Neuronal stem cell (in vitro differentiated cells): ENCODE data around the gene OR4D9.
"Not testable (repeated sequence)": the region's sequence is repeated elsewhere in the genome, so short reads cannot be mapped to it uniquely, and the experiment has no call there.

ENCODE experiments used
- DNase-seq: peaks from one replicate; pipeline ENCODE4 v3.0.0-alpha.2; 2013; ENCODE audit warnings: low spot score
- H2AFZ ChIP-seq: one replicate; pipeline ENCODE4 v1.6.1; 2013; ENCODE audit warnings: mild to moderate bottlenecking, low read length, inconsistent platforms
- H2AK5ac ChIP-seq: 2 replicates; pipeline ENCODE4 v1.6.1; 2013; ENCODE audit warnings: low read depth, mild to moderate bottlenecking, inconsistent platforms, low read length, moderate library complexity, mixed read lengths
- H2BK120ac ChIP-seq: 2 replicates; pipeline ENCODE4 v1.6.1; 2013; ENCODE audit warnings: low read depth, mild to moderate bottlenecking, inconsistent platforms, low read length, moderate library complexity, mixed read lengths
- H2BK12ac ChIP-seq: one replicate; pipeline ENCODE4 v1.6.1; 2013; ENCODE audit warnings: low read length, inconsistent platforms
- H2BK15ac ChIP-seq: 2 replicates; pipeline ENCODE4 v1.6.1; 2013; ENCODE audit warnings: mild to moderate bottlenecking, low read length, inconsistent platforms, mixed read lengths
- H2BK5ac ChIP-seq: one replicate; pipeline ENCODE4 v1.6.1; 2013; ENCODE audit warnings: inconsistent platforms, mild to moderate bottlenecking, low read length, moderate library complexity
- H3K14ac ChIP-seq: one replicate; pipeline ENCODE4 v1.6.1; 2013; ENCODE audit warnings: low read length, inconsistent platforms
- H3K18ac ChIP-seq: 2 replicates; pipeline ENCODE4 v1.6.1; 2013; ENCODE audit warnings: low read length, inconsistent platforms
- H3K23ac ChIP-seq: 2 replicates; pipeline ENCODE4 v1.6.1; 2013; ENCODE audit warnings: low read depth, mild to moderate bottlenecking, mixed read lengths, low read length, inconsistent platforms; ENCODE audit not compliant: poor library complexity
- H3K27ac ChIP-seq: replicated peaks from 3 replicates; pipeline ENCODE4 v1.5.1; 2013; ENCODE audit warnings: low read length, inconsistent platforms
- H3K27me3 ChIP-seq, 3 experiments: 2 replicates each; pipeline ENCODE4 v1.6.1; 2013; ENCODE audit warnings: low read length in 3 of 3, mild to moderate bottlenecking in 2 of 3, inconsistent platforms in 1 of 3, low read depth in 1 of 3, mixed read lengths in 1 of 3, moderate library complexity in 1 of 3; ENCODE audit not compliant: control insufficient read depth in 3 of 3, insufficient read depth in 3 of 3
- H3K36me3 ChIP-seq, 2 donors: replicated peaks in 1 of 2; 2 replicates each; pipeline ENCODE4 v1.6.1; 2013; ENCODE audit warnings: low read length in 2 of 2; ENCODE audit not compliant: control insufficient read depth in 2 of 2, insufficient read depth in 2 of 2
- H3K4ac ChIP-seq: 2 replicates; pipeline ENCODE4 v1.6.1; 2013; ENCODE audit warnings: inconsistent platforms, mild to moderate bottlenecking, low read length, moderate library complexity
- H3K4me1 ChIP-seq, 2 donors: 1 replicate in 1 of 2; 2 replicates in 1 of 2; pipeline ENCODE4 v1.6.1; 2013; ENCODE audit warnings: low read length in 2 of 2, low read depth in 1 of 2; ENCODE audit not compliant: control insufficient read depth in 2 of 2, insufficient read depth in 1 of 2
- H3K4me2 ChIP-seq: one replicate; pipeline ENCODE4 v1.6.1; 2013; ENCODE audit warnings: mild to moderate bottlenecking, low read length, inconsistent platforms; ENCODE audit not compliant: insufficient read depth, poor library complexity, severe bottlenecking
- H3K4me3 ChIP-seq, 2 donors: 2 replicates each; pipeline ENCODE4 v1.5.1; 2013; ENCODE audit warnings: low read length in 2 of 2, mild to moderate bottlenecking in 2 of 2, inconsistent platforms in 1 of 2, moderate library complexity in 1 of 2
- H3K79me1 ChIP-seq: one replicate; pipeline ENCODE4 v1.6.1; 2013; ENCODE audit warnings: low read depth, mild to moderate bottlenecking, inconsistent platforms, low read length, moderate library complexity
- H3K9ac ChIP-seq: one replicate; pipeline ENCODE4 v1.6.1; 2013; ENCODE audit warnings: mild to moderate bottlenecking, low read depth, low read length, inconsistent platforms; ENCODE audit not compliant: poor library complexity
- H3K9me3 ChIP-seq, 2 donors: replicated peaks in 1 of 2; 2 replicates each; pipeline versions ENCODE3 to v1.6.1; 2013; ENCODE audit warnings: low read length in 2 of 2, mild to moderate bottlenecking in 2 of 2, inconsistent platforms in 1 of 2, low read depth in 1 of 2, mixed read lengths in 1 of 2, moderate library complexity in 1 of 2; ENCODE audit not compliant: control insufficient read depth in 2 of 2, insufficient read depth in 1 of 2
- H4K8ac ChIP-seq: one replicate; pipeline ENCODE4 v1.6.1; 2013; ENCODE audit warnings: low read depth, mild to moderate bottlenecking, inconsistent platforms, low read length, moderate library complexity
- H4K91ac ChIP-seq: one replicate; pipeline ENCODE4 v1.6.1; 2013; ENCODE audit warnings: low read length, low read depth, mild to moderate bottlenecking, inconsistent platforms; ENCODE audit not compliant: poor library complexity
- WGBS, 2 donors: extraction: QIAGEN DNeasy Blood & Tissue Kit; methylation state at CpG; one replicate each; pipeline ENCODE4 v1.1.7; 2013; ENCODE audit warnings: missing lambda C conversion rate in 2 of 2, mixed read lengths in 1 of 2; ENCODE audit not compliant: insufficient read length in 2 of 2, insufficient replicate concordance in 1 of 2; ENCODE audit errors: extremely low coverage in 2 of 2; 5-methylcytosine and 5-hydroxymethylcytosine counted together

The OR4D9 gene

DNA sequence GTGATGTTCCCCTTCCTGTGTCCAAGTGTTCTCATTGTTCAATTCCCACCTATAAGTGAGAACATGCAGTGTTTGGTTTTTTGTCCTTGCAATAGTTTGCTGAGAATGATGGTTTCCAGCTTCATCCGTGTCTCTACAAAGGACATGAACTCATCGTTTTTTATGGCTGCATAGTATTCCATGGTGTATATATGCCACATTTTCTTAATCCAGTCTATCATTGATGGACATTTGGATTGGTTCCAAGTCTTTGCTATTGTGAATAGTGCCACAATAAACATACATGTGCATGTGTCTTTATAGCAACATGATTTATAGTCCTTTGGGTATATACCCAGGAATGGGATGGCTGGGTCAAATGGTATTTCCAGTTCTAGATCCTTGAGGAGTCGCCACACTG, 32.4 kb downstream of the OR4D9 start:
- not testable (repeated sequence) for H2BK5ac ChIP-seq, H3K79me1 ChIP-seq, H3K4me3 ChIP-seq, H3K18ac ChIP-seq, H3K14ac ChIP-seq, H3K4ac ChIP-seq, H3K4me1 ChIP-seq, H4K8ac ChIP-seq, H2BK12ac ChIP-seq, H2BK15ac ChIP-seq, H3K9me3 ChIP-seq, H3K4me2 ChIP-seq, DNase-seq, H2BK120ac ChIP-seq, H3K36me3 ChIP-seq, H3K27ac ChIP-seq, H3K9ac ChIP-seq, H2AK5ac ChIP-seq, H2AFZ ChIP-seq, H4K91ac ChIP-seq, H3K23ac ChIP-seq, H3K27me3 ChIP-seq
- WGBS, 2 donors, result no CpG with 5 or more reads among the region's 3 CpGs

DNA sequence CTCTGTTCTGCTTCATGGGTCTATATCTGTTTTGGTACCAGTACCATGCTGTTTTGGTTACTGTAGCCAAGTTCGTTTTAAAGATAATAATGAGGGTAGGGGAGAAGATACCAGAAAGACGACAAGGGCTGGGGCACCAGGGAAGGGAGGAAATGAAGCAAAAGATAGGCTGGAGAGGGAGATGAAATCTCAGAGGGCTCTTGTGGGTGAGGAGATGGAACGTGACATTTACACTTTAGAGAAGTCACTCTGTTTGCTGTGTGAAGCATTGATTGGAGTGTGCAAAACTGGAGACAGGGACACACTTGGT, 33.5 kb downstream of the OR4D9 start:
- Histone ChIP-seq H3K4ac (no peak overlapping the region), H4K8ac (peak overlapping the region; percentile 17), H3K14ac (no peak overlapping the region), H2BK120ac (no peak overlapping the region), H3K4me3 (no peak overlapping the region), H3K9ac (no peak overlapping the region), H2BK12ac (no peak overlapping the region), H2AFZ (no peak overlapping the region), H3K4me1 (peaks cover 4 to 5% of the 10 kb centered on the region in 2 donors), H3K18ac (peak overlapping the region; percentile 57), H2BK5ac (peak overlapping the region; percentile 82), H3K36me3 (peaks cover 0 to 2% of the 10 kb centered on the region in 2 donors), H3K27ac (no peak overlapping the region), H3K27me3 (no peaks in the 10 kb centered on the region), H2BK15ac (no peak overlapping the region), H4K91ac (no peak overlapping the region), H3K9me3 (no peaks in the 10 kb centered on the region), H3K4me2 (no peak overlapping the region), H3K79me1 (no peaks in the 10 kb centered on the region), H2AK5ac (no peak overlapping the region), H3K23ac (no peak overlapping the region)
- no peak for DNase-seq
- WGBS, 2 donors, result no CpG with 5 or more reads among the region's 3 CpGs

DNA sequence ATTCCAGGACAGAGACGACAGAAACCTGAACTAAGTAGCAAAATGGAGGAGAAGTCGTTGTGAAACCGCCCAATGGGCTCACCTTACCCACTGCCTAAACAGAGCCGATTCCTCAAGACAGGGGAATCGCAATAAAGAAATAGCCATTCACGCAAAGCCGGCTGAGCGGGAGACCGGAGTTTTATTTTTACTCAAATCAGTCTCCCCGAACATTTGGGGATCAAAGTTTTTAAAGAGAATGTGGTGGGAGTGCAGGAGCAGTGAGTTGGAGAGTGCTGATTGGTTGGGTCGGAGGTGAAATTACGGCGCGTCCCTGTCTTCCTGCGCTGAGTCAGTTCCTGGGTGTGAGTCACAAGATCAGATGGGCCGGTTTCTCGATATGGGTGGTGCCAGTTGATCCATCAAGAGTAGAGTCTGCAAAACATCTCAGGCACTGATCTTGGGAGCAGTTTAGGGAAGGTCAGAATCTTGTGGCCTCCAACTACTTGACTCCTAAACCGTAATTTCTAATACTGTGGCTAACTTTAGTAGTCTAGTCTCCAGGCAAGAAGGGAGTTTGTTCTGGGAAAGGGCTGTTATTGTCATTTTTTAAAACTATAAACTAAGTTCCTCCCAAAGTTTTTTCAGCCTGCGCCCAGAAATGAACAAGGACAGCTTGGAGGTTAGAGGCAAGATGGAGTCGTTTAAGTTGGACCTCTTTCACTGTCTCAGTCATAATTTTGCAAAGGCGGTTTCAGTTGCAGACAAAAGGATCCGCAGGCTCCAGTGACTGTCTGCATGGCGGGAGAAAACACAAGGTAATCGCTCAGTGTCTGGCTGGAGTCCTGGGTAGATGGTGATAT, 34.1 kb downstream of the OR4D9 start:
- Histone ChIP-seq H3K36me3 (peaks cover 0 to 2% of the 10 kb centered on the region in 2 donors), H3K23ac (peak overlapping the region; percentile 31), H4K91ac (no peak overlapping the region), H2BK12ac (no peak overlapping the region), H2BK5ac (peak overlapping the region; percentile 82), H3K9ac (no peak overlapping the region), H3K4me1 (peaks cover 4 to 5% of the 10 kb centered on the region in 2 donors), H3K18ac (peak overlapping the region; percentile 57), H2AK5ac (peak overlapping the region; percentile 81), H2BK15ac (no peak overlapping the region), H3K4ac (no peak overlapping the region), H3K27me3 (no peaks in the 10 kb centered on the region), H2BK120ac (no peak overlapping the region), H2AFZ (peak overlapping the region; percentile 5), H3K9me3 (no peaks in the 10 kb centered on the region), H3K4me3 (no peak overlapping the region), H3K4me2 (no peak overlapping the region), H3K14ac (no peak overlapping the region), H4K8ac (peak overlapping the region; percentile 17), H3K79me1 (no peaks in the 10 kb centered on the region), H3K27ac (no peak overlapping the region)
- no CpG with 5 or more reads among the region's 24 CpGs for WGBS, 2 donors
- no peak for DNase-seq

DNA sequence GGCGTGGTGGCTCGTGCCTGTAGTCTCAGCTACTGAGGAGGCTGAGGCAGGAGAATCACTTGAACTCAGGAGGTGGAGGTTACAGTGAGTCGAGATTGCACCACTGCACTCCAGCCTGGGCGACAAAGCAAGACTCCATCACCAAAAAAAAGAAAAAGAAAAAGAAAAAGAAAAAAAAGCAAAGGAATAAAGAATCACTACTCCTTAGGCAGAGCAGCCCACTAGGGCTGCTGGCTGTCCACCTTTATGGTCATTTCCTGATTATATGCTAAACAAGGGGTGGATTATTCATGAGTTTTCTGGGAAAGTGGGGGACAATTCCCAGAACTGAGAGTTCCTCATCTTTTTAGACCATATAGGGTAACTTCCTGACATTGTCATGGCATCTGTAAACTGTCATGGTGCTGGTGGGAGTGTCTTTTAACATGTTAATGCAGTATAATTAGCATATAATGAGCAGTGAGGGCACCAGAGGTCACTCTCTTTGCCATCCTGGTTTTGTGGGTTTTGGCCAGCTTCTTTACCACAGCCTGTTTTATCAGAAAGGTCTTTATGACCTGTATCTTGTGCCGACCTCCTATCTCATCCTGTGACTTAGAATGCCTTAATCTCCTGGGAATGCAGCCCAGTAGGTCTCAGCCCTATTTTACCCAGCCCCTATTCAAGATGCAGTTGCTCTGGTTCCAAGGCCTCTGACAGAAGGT, 36.4 kb downstream of the OR4D9 start:
- not testable (repeated sequence) for H3K4me1 ChIP-seq, H3K4me2 ChIP-seq, DNase-seq, H3K79me1 ChIP-seq, H4K8ac ChIP-seq, H4K91ac ChIP-seq, H2AK5ac ChIP-seq, H3K14ac ChIP-seq, H3K4ac ChIP-seq, H3K23ac ChIP-seq, H2AFZ ChIP-seq, H3K18ac ChIP-seq, H3K9me3 ChIP-seq, H3K36me3 ChIP-seq, H3K27me3 ChIP-seq, H2BK15ac ChIP-seq, H2BK5ac ChIP-seq, H2BK120ac ChIP-seq, H3K4me3 ChIP-seq, H2BK12ac ChIP-seq, H3K9ac ChIP-seq
- peak overlapping the region; percentile 32 for H3K27ac ChIP-seq
- no CpG with 5 or more reads among the region's 5 CpGs for WGBS, 2 donors
